Activated gamma-delta T cell treated with anti-CD3 and anti-CD28 coated beads, Interleukin-2, amount 50 U/mL, for 16 hours (primary cell): ENCODE data around the gene IFNA8.
A peak's percentile ranks its signal among the peaks of the same experiment; 100 is the strongest.
"Not testable (repeated sequence)": the region's sequence is repeated elsewhere in the genome, so short reads cannot be mapped to it uniquely, and the experiment has no call there.

Experiments
- DNase-seq: peaks from one replicate; pipeline ENCODE4 v3.0.0-alpha.2; 2020; ENCODE audit warnings: low read depth

Gene IFNA8

DNA sequence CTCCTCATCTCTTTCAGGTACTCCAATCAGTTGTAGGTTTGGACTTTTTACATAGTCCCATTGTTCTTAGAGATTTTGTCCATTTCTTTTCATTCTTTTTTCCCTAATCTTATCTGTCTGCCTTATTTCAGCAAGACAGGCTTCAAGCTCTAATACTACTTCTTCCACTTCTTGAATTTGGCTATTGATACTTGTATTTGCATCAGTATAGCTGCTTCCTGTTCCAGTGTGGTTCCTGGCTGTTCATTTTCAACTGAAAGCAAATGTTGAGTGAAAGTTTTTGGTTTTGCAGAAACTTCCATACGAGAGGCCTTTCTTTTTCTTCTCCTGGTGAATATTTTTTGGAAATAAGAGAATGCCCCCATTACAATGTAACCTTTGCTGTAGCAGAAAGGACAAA, 19.3 kb downstream of the IFNA8 start:
- no peak for DNase-seq

DNA sequence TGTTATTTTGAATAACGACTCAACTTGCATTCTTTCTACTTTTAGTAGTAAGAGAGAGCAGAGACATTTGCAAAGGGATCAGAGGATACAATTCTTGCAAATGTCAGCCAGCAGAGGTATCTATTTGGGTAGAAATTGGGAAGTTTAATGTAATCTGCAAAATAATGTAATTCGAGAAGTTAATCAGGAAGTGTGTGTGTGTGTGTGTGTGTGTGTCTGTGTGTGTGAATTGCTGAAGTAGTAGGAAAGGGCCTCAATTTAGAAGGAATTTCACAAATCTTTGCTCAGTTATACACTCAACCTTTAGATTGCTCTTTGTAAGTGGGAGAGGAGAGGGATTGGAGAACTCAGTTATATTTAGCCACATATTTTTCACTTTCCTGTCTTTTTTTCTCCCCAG, 20.3 kb downstream of the IFNA8 start:
- no peak for DNase-seq

DNA sequence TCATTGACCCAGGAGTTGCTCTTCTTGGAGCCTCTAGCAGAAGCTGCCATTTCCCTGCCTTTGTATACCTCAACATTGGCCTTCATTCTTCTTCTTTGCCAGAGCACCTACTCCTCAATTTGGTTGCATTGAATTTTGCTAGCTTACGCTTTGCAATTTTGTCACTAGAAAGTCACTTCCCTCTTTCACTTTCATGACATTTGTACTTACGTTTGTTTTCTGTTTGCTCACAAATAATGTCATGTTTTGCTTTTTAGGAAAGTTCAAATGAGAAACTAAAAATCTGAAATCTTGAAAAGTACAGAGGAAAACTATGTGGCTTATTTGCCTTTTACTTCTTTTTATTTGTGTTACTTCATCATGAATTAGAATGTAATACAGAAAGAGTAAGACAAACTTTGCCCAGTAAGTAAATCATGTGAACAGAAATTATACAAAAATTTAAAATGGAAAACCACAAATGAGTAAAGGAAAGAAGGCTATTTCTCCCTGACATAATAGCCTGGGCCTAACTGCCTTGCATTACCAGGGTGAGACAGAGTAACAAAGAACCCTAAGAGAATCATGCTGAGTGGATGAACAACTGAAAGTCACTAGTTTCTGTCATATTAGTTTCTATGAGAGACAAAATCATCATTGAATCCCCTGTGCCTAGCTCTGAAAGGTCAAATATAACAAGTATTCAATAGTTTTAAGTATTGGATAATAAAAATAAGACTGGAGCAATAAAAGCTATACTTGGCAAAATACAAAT, 23.9 kb downstream of the IFNA8 start:
- no peak for DNase-seq

- peak; percentile 11 for DNase-seq
Measured at GRCh38 chr9:21434202-21435014, 25.5 kb downstream of the IFNA8 start.

DNA sequence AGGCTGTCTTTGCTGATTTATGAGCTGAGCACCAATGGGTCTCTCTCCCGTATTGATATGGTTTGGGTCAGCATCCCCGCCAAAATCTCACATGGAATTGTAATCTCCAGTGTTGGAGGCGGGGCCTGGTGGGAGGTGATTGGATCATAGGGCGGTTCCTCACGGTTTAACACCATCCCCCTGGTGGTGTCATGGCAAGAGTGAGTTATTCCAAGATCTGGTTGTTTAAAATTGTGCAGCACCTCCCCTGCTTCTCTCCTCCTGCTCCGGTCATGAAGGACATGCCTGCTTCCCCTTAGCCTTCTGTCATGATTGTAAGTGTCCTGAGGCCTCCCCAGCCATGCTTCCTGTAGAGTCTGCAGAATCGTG, 26.1 kb downstream of the IFNA8 start:
- DNase-seq, result not testable (repeated sequence)

DNA sequence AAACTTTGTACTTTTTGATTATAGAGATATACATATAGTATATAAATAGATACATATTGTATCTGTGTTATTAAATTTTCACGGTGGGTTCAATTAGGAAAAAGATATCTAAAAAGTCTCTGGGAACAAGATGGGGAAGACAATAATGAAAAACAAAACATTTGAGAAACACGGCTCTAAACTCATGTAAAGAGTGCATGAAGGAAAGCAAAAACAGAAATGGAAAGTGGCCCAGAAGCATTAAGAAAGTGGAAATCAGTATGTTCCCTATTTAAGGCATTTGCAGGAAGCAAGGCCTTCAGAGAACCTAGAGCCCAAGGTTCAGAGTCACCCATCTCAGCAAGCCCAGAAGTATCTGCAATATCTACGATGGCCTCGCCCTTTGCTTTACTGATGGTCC, 31.2 kb downstream of the IFNA8 start, which contains the start of gene IFNA1:
Gene IFNA1 (plus strand): TSS at position 301 of the 400 bp plus-strand sequence. CDS start 69 bp downstream, at position 370.
- no peak for DNase-seq

DNA sequence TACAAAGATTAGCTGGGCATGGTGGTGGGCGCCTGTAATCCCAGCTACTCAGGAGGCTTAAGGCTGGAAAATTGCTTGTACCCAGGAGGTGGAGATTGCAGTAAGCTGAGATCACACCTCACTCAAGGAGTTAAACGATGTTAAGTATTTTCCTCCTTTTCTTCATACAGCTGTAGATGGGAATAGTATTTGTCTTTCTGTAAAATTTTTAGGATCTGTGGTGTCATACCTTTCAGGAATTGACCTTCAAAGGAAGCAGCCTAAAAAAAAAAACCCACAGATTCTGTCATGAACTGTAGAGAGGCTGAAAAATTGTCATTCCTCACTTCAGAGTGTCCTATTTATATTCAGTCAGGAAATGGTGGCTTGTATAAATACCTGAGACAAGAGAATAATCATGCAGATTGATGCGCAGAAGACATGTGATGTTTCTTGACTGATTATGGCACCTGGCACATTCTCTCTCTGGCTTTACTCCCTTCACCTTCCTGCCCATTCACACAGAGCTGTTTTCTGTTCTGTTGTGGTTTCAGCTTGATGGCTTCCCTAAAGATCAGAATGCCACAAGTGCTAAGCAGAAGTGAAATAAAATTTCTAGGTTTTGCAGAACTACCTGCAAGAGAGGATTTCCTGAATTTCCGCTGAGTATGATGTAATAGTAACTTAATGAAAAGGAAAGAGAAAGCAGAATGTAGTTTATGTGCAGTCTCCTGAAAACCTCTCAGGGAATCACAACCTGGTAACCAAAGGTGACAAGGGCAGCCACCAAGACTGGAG, 35.1 kb downstream of the IFNA8 start:
- no peak for DNase-seq

- DNase-seq, result not testable (repeated sequence)
Measured at GRCh38 chr9:21449312-21449711, 40.4 kb downstream of the IFNA8 start.

DNA sequence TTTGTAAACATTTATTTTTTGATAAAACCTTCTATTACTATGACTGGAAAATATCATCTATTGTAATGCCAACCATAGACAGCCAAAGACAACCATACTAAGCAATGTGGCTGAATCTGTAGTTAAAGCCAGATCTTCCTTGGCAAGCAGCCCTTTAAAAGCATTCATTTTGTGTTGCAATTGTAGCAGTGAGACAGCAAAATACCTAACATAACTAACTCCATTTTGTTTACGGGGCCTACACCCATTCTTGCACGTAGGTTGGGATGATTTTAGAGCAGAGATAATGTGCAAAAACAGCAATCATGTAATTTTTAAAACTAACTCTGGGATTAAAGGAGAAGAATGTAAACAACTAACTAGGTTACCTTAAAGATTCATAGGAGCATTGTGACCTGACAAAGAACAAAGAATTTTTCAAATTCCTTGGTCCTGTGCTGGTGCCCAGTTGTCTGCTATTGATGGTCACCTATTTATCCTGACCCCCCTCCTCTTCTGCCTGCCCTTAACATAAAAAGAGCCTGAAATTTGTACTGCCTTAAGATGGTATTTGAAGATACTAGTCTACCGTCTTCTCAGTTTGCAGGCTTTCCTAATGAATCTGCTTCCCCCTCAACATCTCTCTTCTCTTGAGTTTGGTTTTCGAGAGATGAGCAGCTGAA, 41.9 kb downstream of the IFNA8 start:
- no peak for DNase-seq

- no peak for DNase-seq
Measured at GRCh38 chr9:21452681-21453080, 43.8 kb downstream of the IFNA8 start.

- no peak for DNase-seq
Measured at GRCh38 chr9:21454149-21454548, 45.2 kb downstream of the IFNA8 start.

- no peak for DNase-seq
Measured at GRCh38 chr9:21455320-21455719, 46.4 kb downstream of the IFNA8 start.
